ENCODE measurements around the gene GCGR. TPM values are rescaled to one million over a fixed set of nuclear protein-coding genes. Genes with fewer than 3 reads are reported as not detected.

Gene GCGR
- polyA plus RNA-seq, 1 experiment, result not detected

DNA sequence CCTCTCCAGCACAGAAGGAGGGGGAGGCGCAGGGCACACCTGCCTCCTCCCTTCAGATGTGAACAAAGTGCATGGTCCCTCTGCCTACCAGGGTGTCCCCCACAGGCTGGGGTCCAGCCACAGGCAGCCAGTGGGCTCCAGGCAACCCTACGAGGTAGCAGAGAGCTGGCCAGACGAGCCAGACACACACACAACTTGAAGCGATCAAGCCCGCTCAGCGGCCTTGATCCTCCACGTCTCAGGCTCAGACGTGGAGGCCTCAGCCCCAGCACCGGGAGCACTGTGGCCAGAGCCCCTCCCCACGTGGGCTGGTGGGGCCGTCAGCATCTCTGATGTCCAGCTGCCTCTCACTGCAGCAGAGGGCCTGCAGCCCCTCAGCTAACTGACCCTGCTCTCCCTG is 20.6 kb downstream of the GCGR start:
- CTCF ChIA-PET, result interaction anchor here (0.8 kb wide), 1 partner anchor 45 kb away, joined by 3 read pairs; no protein-coding TSS in a partner anchor
- H3K4me3 ChIP-seq (ENCODE audit: low read depth, low read length), result no peak overlapping the region
- no peak for DNase-seq (ENCODE audit: low read depth)
- H3K27me3 ChIP-seq (ENCODE audit: control insufficient read depth, insufficient read depth, low read length), result no peaks in the 10 kb centered on the region
- TF ChIP-seq, protein P1, sequence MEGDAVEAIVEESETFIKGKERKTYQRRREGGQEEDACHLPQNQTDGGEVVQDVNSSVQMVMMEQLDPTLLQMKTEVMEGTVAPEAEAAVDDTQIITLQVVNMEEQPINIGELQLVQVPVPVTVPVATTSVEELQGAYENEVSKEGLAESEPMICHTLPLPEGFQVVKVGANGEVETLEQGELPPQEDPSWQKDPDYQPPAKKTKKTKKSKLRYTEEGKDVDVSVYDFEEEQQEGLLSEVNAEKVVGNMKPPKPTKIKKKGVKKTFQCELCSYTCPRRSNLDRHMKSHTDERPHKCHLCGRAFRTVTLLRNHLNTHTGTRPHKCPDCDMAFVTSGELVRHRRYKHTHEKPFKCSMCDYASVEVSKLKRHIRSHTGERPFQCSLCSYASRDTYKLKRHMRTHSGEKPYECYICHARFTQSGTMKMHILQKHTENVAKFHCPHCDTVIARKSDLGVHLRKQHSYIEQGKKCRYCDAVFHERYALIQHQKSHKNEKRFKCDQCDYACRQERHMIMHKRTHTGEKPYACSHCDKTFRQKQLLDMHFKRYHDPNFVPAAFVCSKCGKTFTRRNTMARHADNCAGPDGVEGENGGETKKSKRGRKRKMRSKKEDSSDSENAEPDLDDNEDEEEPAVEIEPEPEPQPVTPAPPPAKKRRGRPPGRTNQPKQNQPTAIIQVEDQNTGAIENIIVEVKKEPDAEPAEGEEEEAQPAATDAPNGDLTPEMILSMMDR (IDR thresholded peaks at IDR 0.05; ENCODE audit: insufficient read depth, low read depth, low read length), result no peak
- POLR2A ChIA-PET, result no interaction called here
- H3K36me3 ChIP-seq (ENCODE audit: control insufficient read depth, insufficient read depth, low read length), result peaks cover 12% of the 10 kb centered on the region

DNA sequence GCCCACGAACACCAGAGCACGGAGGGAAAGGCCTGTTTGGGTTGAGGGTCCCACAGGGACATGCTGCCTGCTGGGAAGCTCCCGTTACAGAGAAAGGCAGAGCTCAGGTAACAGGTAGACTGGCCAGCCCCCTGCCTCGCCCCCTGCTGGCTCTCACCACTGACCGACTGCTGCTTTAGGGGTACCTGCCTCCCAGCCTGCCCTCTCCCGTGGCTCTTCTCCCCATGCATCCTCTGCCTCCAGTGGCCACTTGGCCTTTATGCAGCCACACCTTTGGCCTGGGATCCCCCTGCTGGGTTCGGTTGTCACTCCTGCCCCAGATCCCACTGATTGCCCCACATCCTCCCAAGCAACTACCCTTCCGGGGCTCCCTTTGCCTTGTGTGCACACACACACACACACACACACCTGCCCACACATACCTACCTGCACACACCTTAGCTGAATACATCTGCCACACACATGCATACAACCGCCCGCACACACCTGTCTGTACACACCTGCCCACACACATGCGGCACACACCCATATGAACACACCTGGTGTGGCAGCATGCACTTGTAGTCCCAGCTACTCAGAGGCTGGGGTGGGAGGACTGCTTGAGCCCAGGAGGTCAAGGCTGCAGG is 22.0 kb downstream of the GCGR start:
- ChIA-PET POLR2A (no interaction called here), CTCF (interaction anchor here (0.5 kb wide), 1 partner anchor 28 kb away, joined by 3 read pairs; no protein-coding TSS in a partner anchor)
- no peaks in the 10 kb centered on the region for H3K27me3 ChIP-seq (ENCODE audit: control insufficient read depth, insufficient read depth, low read length)
- H3K4me3 ChIP-seq (ENCODE audit: low read depth, low read length), result no peak overlapping the region
- no peak for DNase-seq (ENCODE audit: low read depth)
- TF ChIP-seq, protein P1 (IDR thresholded peaks at IDR 0.05; ENCODE audit: insufficient read depth, low read depth, low read length), result no peak
- H3K36me3 ChIP-seq (ENCODE audit: control insufficient read depth, insufficient read depth, low read length), result peaks cover 12% of the 10 kb centered on the region

DNA sequence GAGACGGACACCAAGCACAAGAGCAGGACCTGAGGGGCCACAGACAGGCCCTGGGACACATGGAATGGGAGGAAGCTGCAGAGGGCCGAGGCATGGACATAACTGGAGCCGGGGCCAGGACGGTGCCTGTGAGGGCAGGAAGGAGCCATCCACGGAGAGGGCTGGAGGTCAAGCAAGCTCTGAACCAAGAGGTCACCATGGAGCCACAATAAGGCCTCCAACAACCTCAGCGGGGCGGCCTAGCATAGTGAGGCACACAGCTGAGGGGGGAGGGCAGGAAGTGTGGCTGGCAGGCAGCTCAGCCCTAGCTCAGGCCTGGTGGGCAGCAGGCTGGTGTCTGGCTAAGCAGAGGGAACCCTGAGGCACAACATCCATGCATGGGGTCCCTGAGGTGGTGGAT is 24.7 kb downstream of the GCGR start:
- Histone ChIP-seq H3K4me3 (ENCODE audit: low read depth, low read length) (no peak overlapping the region), H3K27me3 (ENCODE audit: control insufficient read depth, insufficient read depth, low read length) (no peaks in the 10 kb centered on the region), H3K36me3 (ENCODE audit: control insufficient read depth, insufficient read depth, low read length) (peaks cover 5% of the 10 kb centered on the region; the same call in 1 of the 2 replicates)
- TF ChIP-seq, protein P1 (IDR thresholded peaks at IDR 0.05; ENCODE audit: insufficient read depth, low read depth, low read length), result no peak
- DNase-seq (ENCODE audit: low read depth), result no peak
- ChIA-PET CTCF (no interaction called here), POLR2A (no interaction called here)

DNA sequence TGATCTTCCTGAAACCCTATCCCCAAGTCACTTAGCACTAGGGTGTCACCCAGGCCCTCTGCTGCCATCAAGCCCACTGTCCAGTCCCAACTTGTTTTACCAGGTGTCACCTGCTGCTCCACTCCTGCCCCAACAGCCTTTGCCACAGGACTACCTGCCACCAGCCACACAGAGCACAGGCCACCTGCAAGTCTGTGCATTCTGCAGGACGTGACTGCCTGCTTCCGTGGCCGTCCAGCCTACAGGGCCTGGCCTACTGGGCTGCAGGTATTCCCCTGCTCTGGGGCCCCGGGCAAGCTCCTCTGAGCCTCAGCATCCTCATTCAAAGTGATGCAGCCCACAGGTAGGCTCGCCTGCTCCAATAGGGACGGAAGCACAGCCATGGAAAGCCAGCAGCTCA is 25.9 kb downstream of the GCGR start:
- CTCF ChIA-PET, result no interaction called here

DNA sequence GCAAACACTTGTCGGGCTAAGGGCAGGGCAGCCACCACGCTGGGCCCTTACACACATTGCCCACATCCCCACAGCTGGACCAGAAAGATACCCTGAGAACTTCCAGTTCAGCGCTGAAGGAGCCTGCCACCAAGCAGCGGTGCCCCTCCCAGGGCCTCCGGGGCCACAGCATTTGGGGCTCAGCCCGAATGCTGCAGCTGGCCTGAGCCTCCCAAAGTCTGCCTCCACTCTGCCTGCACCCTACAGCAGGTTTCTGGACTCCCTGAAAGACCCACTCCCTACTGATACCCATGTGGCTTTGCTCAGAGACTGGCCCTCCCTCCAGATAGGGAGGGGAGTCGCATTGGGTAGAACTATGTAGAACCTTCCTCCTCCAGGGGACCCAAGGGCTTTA is 27.6 kb downstream of the GCGR start:
- ChIA-PET POLR2A (no interaction called here), CTCF (no interaction called here)
- H3K27me3 ChIP-seq (ENCODE audit: control insufficient read depth, insufficient read depth, low read length), result no peaks in the 10 kb centered on the region
- H3K4me3 ChIP-seq (ENCODE audit: low read depth, low read length), result no peak overlapping the region
- no peaks in the 10 kb centered on the region for H3K36me3 ChIP-seq (ENCODE audit: control insufficient read depth, insufficient read depth, low read length)
- TF ChIP-seq, protein P1 (IDR thresholded peaks at IDR 0.05; ENCODE audit: insufficient read depth, low read depth, low read length), result no peak
- DNase-seq (ENCODE audit: low read depth), result no peak

More for the DNA sequence above, 25.9 kb downstream of the GCGR start:
- Histone ChIP-seq H3K27me3 (ENCODE audit: control insufficient read depth, insufficient read depth, low read length) (no peaks in the 10 kb centered on the region), H3K4me3 (ENCODE audit: low read depth, low read length) (no peak overlapping the region), H3K36me3 (ENCODE audit: control insufficient read depth, insufficient read depth, low read length) (no peaks in the 10 kb centered on the region)
- POLR2A ChIA-PET, result no interaction called here
- TF ChIP-seq, protein P1 (IDR thresholded peaks at IDR 0.05; ENCODE audit: insufficient read depth, low read depth, low read length), result no peak
- DNase-seq (ENCODE audit: low read depth), result no peak

Data from BJ (cell line).